GM19351 (cell line): Measurements from ENCODE around the gene MAP3K13.
"Not testable (repeated sequence)": the region's sequence is repeated elsewhere in the genome, so short reads cannot be mapped to it uniquely, and the experiment has no call there.

Experiments used
- ATAC-seq: cut with Tn5 transposase; IDR thresholded peaks from one replicate; pipeline ENCODE4 v1.9.1; 2021; ENCODE audit warnings: mild to moderate bottlenecking, moderate library complexity; ENCODE audit not compliant: unreplicated experiment

MAP3K13 gene

GRCh38 chr3:185393055-185393454 is 30.1 kb downstream of the MAP3K13 start:
- no peak for ATAC-seq

- ATAC-seq, result no peak
Measured at GRCh38 chr3:185397676-185398075, 34.7 kb downstream of the MAP3K13 start.

- no peak for ATAC-seq
Measured at GRCh38 chr3:185399737-185400667, 37.1 kb downstream of the MAP3K13 start.

DNA sequence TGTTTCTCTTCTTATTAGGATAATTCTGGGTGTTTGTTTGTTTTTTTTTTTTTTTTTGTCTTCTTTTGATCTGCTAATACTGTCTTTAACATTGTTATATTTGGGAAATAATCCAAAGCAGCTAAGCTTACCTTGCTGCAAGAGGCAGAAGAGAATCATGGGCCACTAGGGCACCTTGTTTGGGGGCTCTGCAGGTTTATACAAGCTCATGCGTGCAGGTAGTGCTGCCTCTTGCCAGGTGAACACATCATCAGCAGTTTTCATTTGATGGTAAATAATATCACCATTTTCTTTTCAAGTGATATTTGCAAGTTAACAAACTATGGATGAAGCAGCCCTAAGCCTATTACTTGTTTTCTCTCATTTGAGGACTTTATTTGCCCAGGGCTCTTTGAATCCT is 37.9 kb downstream of the MAP3K13 start:
- no peak for ATAC-seq

DNA sequence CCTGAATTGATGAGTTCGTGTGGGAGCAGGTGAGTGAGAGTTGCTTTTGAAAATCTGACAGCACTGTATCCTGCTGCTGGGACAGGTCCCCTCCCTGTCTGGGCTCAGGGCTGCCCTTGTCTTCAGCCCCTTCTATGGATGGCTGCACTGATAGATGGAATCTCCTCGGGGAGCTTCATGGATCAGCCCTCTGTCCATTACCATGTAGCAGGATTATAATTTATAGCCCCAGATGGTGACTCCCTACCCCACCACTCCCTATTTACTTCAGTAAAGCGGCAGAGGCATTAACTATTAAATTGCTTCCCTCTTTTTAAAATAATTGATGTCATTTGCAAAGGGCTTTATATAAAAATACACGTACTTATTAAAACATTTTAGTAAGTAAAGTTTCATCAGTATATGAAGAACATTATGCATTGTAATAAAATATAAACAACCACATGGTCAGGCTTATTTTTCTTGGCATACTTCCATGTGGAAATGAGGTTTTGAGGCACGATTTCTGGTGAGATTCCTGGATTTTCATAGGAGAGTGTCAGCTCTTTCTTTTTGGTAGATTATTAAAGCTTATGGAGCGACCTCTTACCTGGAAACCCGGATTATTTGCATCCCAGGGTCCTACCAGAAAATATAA is 38.5 kb downstream of the MAP3K13 start:
- no peak for ATAC-seq

DNA sequence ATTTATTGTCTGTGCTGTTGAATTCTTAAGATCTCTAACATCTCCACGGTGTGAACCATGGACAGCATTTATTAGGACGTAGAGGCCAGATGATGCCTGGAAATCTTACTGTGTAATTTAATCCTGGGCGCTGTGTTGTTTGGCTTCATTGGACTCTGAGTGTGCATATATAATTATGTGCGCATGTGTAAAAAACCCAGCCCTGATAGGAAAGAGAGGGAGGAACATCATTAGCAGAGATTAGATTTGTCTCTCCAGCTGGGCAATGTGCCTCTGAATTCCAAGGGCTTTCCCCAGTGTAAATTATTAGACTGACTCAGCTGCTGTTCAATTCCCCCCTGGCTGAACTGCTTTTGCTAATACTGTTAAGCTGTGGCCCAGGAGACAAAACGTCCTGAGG is 39.6 kb downstream of the MAP3K13 start:
- no peak for ATAC-seq

DNA sequence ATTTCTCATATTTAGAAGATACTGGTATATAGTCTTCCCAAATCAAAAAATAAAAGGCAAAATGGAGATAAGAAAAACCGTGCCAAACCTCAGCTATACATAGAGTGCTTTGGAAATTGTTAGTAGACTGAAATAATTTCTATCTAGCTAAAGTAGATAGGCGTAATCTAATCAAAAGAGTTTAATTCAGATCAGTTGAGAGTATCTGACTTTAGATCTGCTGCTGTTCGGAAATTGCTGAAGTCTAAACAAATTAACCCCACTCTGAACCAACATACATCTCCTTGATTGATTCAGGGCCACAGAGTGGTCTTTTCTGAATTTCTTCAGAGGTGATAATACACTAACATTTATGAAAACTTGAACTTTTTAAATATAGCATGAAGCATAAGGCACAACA is 40.1 kb downstream of the MAP3K13 start:
- no peak for ATAC-seq

- no peak for ATAC-seq
Measured at GRCh38 chr3:185405243-185405642, 42.3 kb downstream of the MAP3K13 start.

- no peak for ATAC-seq
Measured at GRCh38 chr3:185405664-185406063, 42.7 kb downstream of the MAP3K13 start.

DNA sequence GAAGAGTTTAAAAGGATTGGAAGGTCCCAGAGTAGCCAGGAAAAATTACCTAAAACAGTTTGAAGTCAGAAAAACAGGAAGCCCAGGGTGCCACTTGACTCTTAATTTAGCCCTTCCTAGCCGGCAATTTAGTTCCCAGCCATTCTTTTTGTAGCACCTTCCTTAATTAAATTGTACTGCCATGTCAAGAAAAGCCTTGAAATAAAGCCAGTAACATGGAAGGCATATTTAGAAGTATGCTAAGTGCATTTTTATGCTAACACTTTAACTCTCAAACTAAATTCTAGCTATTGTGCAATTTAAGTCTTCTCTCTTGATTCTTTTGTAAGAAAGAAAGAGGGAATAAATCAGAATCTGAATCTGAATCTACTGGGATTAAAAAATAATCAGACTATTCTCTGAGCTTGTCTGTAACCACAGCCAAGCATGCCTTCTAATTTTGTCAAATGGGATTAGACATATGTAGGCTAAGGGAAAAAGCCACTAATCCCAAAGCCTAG is 43.2 kb downstream of the MAP3K13 start:
- no peak for ATAC-seq

DNA sequence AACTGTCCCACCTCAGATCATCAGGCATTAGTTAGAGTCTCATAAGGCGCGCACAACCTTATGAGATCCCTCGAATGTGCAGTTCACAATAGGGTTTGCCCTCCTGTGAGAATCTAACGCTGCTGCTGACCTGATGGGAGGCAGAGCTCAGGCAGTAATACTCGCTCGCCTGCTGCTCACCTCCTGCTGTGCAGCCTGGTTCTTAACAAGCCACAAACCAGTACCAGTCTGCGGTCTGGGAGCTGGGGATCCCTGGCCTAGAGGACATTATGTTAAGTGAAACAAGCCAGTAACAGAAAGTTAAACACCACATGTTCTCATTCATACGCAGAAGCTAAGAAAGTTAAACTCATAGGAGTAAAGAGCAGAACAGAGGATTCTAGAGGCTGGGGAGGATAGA is 47.0 kb downstream of the MAP3K13 start:
- ATAC-seq, result no peak

DNA sequence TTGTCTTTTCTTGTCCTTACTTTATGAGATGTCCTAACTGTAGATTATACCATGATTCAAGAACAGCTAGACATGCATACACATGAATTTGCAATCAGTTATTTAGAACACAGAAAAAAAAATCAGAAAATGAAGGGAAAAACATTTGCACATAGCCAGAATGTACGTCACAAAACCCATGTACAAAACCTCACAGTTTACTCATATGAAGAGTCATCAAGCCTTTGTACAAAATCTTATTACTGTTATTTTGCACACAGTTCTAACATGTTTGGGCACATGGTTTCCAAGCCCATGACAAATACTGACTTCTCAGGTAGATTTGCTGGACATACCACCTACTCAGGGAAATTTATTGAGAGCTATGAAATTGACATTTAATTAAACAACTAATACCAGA is 48.2 kb downstream of the MAP3K13 start:
- ATAC-seq, result no peak

DNA sequence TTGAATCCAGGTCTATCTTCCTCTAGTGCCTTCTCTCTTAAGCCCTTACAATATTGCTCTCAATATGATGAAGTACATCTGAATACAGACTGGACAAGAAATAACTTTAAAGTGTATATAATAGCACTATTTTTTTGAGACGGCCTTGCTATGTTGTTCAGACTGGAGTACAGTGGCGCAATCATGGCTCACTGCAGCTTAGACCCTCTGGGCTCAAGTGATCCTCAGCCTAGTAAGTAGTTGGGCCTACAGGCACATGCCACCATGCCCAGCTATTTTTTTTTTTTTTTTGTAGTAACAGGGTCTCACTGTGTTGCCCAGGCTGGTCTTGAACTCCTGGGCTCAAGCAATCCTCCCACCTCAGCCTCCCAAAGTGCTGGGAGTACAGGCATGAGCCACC is 53.6 kb downstream of the MAP3K13 start:
- ATAC-seq, result no peak

DNA sequence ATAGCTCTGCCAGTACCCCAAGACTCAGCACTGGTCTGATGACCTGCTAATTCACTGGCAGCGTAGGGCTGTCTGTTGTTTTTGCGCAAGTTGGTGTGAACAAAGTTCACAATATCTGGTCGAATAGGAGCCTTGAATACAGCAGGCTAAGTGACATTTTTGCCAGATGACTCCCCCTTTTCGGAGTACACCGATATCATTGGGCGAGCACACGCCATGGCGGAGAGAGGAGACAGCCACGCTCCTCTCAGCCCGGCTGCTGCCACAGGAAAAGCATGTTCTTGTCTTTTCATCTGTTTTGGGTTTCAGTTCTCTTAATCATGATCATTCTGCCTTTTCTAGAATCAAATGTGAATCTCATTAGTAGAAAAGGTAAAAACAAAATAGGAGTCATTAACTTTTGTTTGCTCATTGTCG is 55.6 kb downstream of the MAP3K13 start:
- not testable (repeated sequence) for ATAC-seq

GRCh38 chr3:185420762-185421161 is 57.8 kb downstream of the MAP3K13 start:
- ATAC-seq, result no peak

DNA sequence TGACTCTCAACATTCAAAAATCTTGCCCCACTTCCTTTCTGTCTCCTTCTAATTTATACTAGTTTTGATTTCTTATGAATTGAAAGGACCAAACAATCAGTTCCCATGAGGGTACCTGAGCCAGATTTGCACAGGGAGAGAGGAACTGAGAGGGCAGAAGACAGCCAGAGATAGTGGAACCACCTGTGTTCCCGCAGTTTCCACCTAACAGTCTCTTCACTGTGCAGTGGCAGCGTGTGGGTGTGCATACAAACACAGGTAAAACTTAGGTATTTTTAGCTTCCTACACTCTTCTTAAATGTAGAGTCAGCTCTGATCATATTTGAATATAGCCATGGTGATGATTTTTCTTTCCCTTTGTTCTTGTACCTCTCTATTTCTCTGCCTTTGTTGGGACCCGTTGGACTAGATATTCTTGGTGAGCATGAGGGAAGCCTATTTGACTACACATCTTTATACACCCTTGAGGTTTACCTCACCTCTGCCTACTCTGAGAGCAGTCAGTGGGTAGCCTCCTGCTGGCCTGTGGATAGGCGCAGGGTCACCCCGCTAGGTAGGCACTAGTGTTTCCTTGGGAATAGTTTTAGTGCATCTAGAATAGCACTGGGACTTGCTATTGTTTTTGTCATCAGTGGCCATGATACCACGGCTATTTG is 58.8 kb downstream of the MAP3K13 start:
- peak; percentile 77 for ATAC-seq

DNA sequence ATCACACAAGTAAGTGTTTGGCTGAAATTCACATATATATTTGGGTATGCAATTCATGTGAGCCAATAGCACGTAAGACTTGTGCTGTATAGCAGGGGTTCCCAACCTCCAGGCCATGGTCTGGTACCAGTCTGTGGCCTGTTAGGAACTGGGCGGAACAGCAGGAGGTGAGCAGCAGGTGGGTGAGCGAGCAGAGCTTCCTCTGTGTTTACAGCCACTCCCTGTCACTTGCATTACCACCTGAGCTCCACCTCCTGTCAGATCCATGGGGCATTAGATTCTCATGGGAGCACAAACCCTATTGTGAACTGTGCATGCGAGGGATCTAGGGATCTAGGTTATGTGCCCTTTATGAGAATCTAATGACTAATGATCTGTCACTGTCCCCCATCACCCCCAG is 59.7 kb downstream of the MAP3K13 start:
- ATAC-seq, result no peak

- ATAC-seq, result no peak
Measured at GRCh38 chr3:185423178-185423577, 60.2 kb downstream of the MAP3K13 start.

GRCh38 chr3:185424435-185424834 is 61.5 kb downstream of the MAP3K13 start:
- no peak for ATAC-seq

DNA sequence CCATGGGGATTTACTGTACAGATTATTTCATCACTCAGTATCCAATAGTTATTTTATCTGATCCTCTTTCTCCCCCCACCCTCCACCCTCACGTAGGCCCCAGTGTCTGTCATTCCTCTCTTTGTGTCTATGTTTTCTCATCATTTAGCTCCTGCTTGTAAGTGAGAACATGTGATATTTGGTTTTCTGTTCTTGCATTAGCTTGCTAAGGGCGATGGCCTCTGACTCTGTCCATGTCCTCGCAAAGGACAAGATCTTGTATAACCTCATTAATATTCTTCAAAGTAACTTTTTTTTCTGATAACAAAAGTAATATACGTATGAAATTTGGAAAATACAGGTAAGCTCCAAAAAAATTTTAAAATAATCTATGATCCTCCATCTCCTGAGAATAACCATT is 67.4 kb downstream of the MAP3K13 start:
- no peak for ATAC-seq

DNA sequence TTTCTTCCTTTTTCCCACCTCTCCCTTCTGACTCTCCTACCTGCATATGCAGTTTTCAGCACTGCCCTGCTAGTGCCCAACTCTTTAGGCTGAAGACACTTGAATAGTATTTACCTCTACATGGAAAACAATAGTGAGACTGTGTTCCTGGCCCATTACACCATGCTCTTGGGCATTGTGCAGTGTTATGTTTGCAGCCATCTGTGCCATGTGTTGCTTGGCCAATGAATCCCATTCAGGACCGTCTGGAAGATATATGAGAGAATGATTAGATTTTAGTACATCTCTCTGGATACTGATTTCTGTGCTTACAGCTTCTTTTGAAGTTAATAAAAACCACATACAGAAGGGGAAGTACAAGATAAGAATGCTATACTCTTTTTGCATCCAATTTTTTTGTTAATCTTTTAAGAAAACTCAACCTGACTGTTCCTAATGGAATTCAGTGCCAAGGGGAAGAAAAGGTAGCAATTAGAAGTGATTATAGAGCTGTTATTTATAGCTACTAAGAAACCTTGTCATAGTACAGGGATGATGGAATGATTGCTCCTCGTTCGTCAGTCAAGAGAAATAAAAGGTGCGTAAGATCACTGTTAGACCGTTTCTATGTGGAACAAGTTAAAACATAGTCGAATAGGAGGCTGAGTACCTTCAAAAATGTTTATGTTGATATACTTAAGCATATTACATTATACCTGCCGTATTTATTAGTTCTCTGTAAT is 77.0 kb downstream of the MAP3K13 start:
- no peak for ATAC-seq
